B cell (primary cell): ENCODE results near the gene PAPPA. TPM values are rescaled to one million over a fixed set of nuclear protein-coding genes. Genes with fewer than 3 reads are reported as not detected.

Experiments used
- ATAC-seq: fragments of 200-7000 bp; cut with Tn5 transposase; one replicate; pipeline ENCODE4 v1.10.0; 2021; ENCODE audit warnings: low read depth, mild to moderate bottlenecking, moderate number of reproducible peaks, moderate library complexity
- CTCF ChIA-PET: fragments of 350-600 bp; sonication (Branson Sonifier 250); formaldehyde crosslinking; loops from one replicate; lab custom pipeline; 2021; ENCODE audit warnings: antibody characterized with exemption, inconsistent platforms; lab: Charles Lee
- POLR2A ChIA-PET: fragments of 350-600 bp; sonication (Branson Sonifier 250); formaldehyde crosslinking; loops from one replicate; lab custom pipeline; 2021; ENCODE audit warnings: antibody characterized with exemption; lab: Charles Lee
- DNase-seq: peaks from one replicate; pipeline ENCODE4 v3.0.0; 2013
- H2AFZ ChIP-seq: 2 replicates; pipeline ENCODE4 v1.6.1; 2012; ENCODE audit warnings: mild to moderate bottlenecking, low read depth, low read length; ENCODE audit not compliant: insufficient read depth, poor library complexity, severe bottlenecking
- H3K27ac ChIP-seq, 2 donors: 1 replicate in 1 of 2; 2 replicates in 1 of 2; pipeline ENCODE4 v1.5.1; 2012 to 2013; ENCODE audit warnings: low read length in 2 of 2, mild to moderate bottlenecking in 2 of 2, moderate library complexity in 1 of 2
- H3K27me3 ChIP-seq, 4 experiments: fragments of 200-600 bp in 1 of 4; sonication (generic) in 1 of 4; replicated peaks in 1 of 4; 1 replicate in 2 of 4; 2 replicates in 2 of 4; pipeline versions ENCODE4 v1.6.1 to v1.7.0; 2013 to 2016; ENCODE audit warnings: low read length in 3 of 4, mild to moderate bottlenecking in 2 of 4, mixed read lengths in 1 of 4, moderate library complexity in 1 of 4; ENCODE audit not compliant: insufficient read depth in 4 of 4, control insufficient read depth in 3 of 4; ENCODE audit errors: control extremely low read depth in 1 of 4
- H3K36me3 ChIP-seq, 2 experiments: replicated peaks in 1 of 2; 1 replicate in 1 of 2; 2 replicates in 1 of 2; pipeline versions ENCODE4 v1.6.1 to v1.7.1; 2013; ENCODE audit warnings: low read length in 1 of 2; ENCODE audit not compliant: insufficient read depth in 2 of 2, control insufficient read depth in 1 of 2; ENCODE audit errors: control extremely low read depth in 1 of 2, extremely low read depth in 1 of 2
- H3K4me1 ChIP-seq, 2 donors: fragments of 200-600 bp in 1 of 2; sonication (generic) in 1 of 2; 1 replicate in 1 of 2; 2 replicates in 1 of 2; pipeline versions ENCODE4 v1.5.1 to v1.6.1; 2013 to 2017; ENCODE audit warnings: low read length in 2 of 2; ENCODE audit not compliant: control insufficient read depth in 2 of 2, insufficient read depth in 2 of 2
- H3K4me2 ChIP-seq: replicated peaks from 2 replicates; pipeline ENCODE3; 2012; ENCODE audit warnings: mild to moderate bottlenecking, low read depth, low read length; ENCODE audit not compliant: poor library complexity, severe bottlenecking
- H3K4me3 ChIP-seq, 5 experiments: fragments of 200-600 bp in 1 of 5; sonication (generic) in 1 of 5; 1 replicate in 3 of 5; 2 replicates in 2 of 5; pipeline versions ENCODE4 v1.5.1 to v1.7.0; 2011 to 2016; ENCODE audit warnings: low read length in 4 of 5, mild to moderate bottlenecking in 4 of 5, low read depth in 2 of 5, control low read depth in 1 of 5, moderate library complexity in 1 of 5; ENCODE audit not compliant: insufficient read depth in 1 of 5; ENCODE audit errors: control extremely low read depth in 1 of 5, extremely low read depth in 1 of 5
- H3K79me2 ChIP-seq: fragments of 200-600 bp; sonication (generic); one replicate; pipeline ENCODE4 v1.6.0; 2016; ENCODE audit warnings: low read length; ENCODE audit not compliant: control insufficient read depth, insufficient read depth
- H3K9ac ChIP-seq: fragments of 200-600 bp; sonication (generic); 2 replicates; pipeline ENCODE4 v1.6.1; 2017; ENCODE audit warnings: mild to moderate bottlenecking, low read length, moderate library complexity
- H3K9me3 ChIP-seq, 3 donors: one replicate each; pipeline versions ENCODE4 v1.6.1 to v1.7.1; 2013; ENCODE audit warnings: low read length in 2 of 3; ENCODE audit not compliant: control insufficient read depth in 2 of 3, insufficient read depth in 1 of 3; ENCODE audit errors: control extremely low read depth in 1 of 3
- H4K20me1 ChIP-seq: 2 replicates; pipeline ENCODE4 v1.6.0; 2012; ENCODE audit warnings: mild to moderate bottlenecking, low read length; ENCODE audit not compliant: insufficient read depth, control insufficient read depth, poor library complexity, severe bottlenecking
- H3K27ac Mint-ChIP-seq: one replicate; pipeline ENCODE4 v1.8.0; 2021; ENCODE audit warnings: mixed read lengths
- H3K27me3 Mint-ChIP-seq: one replicate; pipeline ENCODE4 v1.8.0; 2021; ENCODE audit warnings: mixed read lengths
- H3K4me1 Mint-ChIP-seq: one replicate; pipeline ENCODE4 v1.8.0; 2021; ENCODE audit warnings: mixed read lengths
- H3K4me3 Mint-ChIP-seq: one replicate; pipeline ENCODE4 v1.8.0; 2021; ENCODE audit warnings: mixed read lengths
- H3K9me3 Mint-ChIP-seq: one replicate; pipeline ENCODE4 v1.8.0; 2022; ENCODE audit warnings: mixed read lengths; ENCODE audit not compliant: insufficient read depth
- EZH2 ChIP-seq: IDR thresholded peaks from 2 replicates; pipeline ENCODE4 v1.6.1; 2012; ENCODE audit warnings: borderline replicate concordance, low read depth, mild to moderate bottlenecking, moderate library complexity, low read length; ENCODE audit not compliant: insufficient read depth, poor library complexity, severe bottlenecking
- WGBS: methylation state at CpG from one replicate; pipeline ENCODE4 v1.1.5; 2013; ENCODE audit warnings: missing lambda C conversion rate; ENCODE audit not compliant: insufficient coverage; 5-methylcytosine and 5-hydroxymethylcytosine counted together
- intact Hi-C: fragments of 100-400 bp; cut with micrococcal nuclease; formaldehyde crosslinking; loops from one replicate; pipeline ENCODE4 v1.10.0; 2022
- polyA plus RNA-seq: library from polyadenylated mRNA; depleted of rRNA; stranded (reverse); fragments of >200 nt; gene quantifications from 2 replicates; pipeline ENCODE4 v1.2.3, GENCODE V29; 2012
- total RNA-seq, 2 donors: library from RNA; stranded (reverse); fragments of 120-200 nt in 1 of 2; gene quantifications; 1 replicate in 1 of 2; 2 replicates in 1 of 2; pipeline versions ENCODE4 v1.2.3 to v1.2.4, GENCODE V29; 2013 to 2022
- TF ChIP-seq, protein P1 (sequence below): fragments of 200-600 bp; IDR thresholded peaks from one replicate; pipeline ENCODE4 v1.8.0; 2022; ENCODE audit warnings: antibody characterized with exemption, mild to moderate bottlenecking

The PAPPA gene
- total and polyA plus RNA-seq, 2 donors (not counting 1 experiment from before 2014, with no cell fraction given), result not detected

DNA sequence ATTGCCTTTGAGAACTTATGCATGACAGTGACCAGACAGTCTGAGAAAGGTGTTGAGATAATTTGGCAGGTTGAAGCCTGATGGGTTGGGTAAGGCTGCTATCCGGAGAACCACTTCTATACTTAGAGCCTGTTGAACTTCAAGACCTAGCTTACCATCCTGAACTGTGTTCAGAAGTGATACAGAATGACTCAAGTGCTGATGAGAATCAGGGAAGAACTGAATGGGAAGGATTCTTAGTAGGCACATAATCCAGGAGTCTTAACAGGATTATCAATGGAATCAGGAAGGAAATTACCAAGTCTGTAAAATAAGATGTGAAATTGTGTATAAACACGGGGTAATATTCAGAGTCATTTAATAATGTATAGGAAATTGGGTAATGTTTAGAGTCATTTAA lies 9.0 kb upstream of the PAPPA start:
- ATAC-seq (no peak), DNase-seq (no peak)
- Histone ChIP-seq H3K27me3 (peaks cover 0 to 4% (median 0%) of the 10 kb centered on the region in 4 experiments), H3K79me2 (no peaks in the 10 kb centered on the region), H3K4me2 (no peak overlapping the region), H3K9me3 (no peaks in the 10 kb centered on the region), H3K4me3 (no peak overlapping the region), H4K20me1 (no peaks in the 10 kb centered on the region), H3K9ac (no peak overlapping the region), H3K36me3 (no peaks in the 10 kb centered on the region), H3K4me1 (no peaks in the 10 kb centered on the region), H3K27ac (no peak overlapping the region), H2AFZ (no peak overlapping the region)
- H3K27ac Mint-ChIP-seq, result no peak overlapping the region
- intact Hi-C loops, result no loop called here
- POLR2A ChIA-PET, result no interaction called here
- TF ChIP-seq EZH2, result no peak
- TF ChIP-seq, protein P1, sequence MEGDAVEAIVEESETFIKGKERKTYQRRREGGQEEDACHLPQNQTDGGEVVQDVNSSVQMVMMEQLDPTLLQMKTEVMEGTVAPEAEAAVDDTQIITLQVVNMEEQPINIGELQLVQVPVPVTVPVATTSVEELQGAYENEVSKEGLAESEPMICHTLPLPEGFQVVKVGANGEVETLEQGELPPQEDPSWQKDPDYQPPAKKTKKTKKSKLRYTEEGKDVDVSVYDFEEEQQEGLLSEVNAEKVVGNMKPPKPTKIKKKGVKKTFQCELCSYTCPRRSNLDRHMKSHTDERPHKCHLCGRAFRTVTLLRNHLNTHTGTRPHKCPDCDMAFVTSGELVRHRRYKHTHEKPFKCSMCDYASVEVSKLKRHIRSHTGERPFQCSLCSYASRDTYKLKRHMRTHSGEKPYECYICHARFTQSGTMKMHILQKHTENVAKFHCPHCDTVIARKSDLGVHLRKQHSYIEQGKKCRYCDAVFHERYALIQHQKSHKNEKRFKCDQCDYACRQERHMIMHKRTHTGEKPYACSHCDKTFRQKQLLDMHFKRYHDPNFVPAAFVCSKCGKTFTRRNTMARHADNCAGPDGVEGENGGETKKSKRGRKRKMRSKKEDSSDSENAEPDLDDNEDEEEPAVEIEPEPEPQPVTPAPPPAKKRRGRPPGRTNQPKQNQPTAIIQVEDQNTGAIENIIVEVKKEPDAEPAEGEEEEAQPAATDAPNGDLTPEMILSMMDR, result no peak
- no peaks in the 10 kb centered on the region for H3K9me3 Mint-ChIP-seq
- no peaks in the 10 kb centered on the region for H3K4me1 Mint-ChIP-seq
- H3K27me3 Mint-ChIP-seq, result peaks cover 10% of the 10 kb centered on the region
- CTCF ChIA-PET, result no interaction called here
- WGBS, result no CpG with 5 or more reads among the region's 2 CpGs
- H3K4me3 Mint-ChIP-seq, result no peak overlapping the region

DNA sequence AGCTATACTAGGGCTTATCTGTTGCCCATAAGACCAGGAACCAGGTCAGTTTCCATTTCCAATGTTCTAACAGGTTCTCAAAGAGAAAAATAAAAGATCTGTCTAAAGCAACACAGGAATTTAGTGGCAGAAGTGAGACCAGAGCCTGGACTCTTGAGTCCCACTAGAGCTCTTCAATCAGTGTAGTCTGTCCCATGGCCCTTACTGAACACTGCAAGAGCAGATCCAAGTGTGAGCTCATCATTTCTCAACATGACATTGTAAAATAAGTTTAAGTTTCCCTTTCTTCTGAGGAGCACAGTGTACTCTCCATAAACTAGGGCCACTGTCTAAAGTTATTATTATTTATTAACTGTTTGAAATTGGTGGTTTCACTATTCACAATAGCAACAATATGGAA lies 8.6 kb upstream of the PAPPA start:
- peaks cover 0 to 4% (median 0%) of the 10 kb centered on the region in 4 experiments for H3K27me3 ChIP-seq
- DNase-seq, result no peak
- no peaks in the 10 kb centered on the region for H3K4me1 ChIP-seq
- H3K9ac ChIP-seq, result no peak overlapping the region
- H2AFZ ChIP-seq, result no peak overlapping the region
- no peak overlapping the region for H3K4me3 Mint-ChIP-seq
- H3K27ac ChIP-seq, result no peak overlapping the region
- ATAC-seq, result no peak
- no peaks in the 10 kb centered on the region for H4K20me1 ChIP-seq
- H3K4me3 ChIP-seq, result no peak overlapping the region
- no peaks in the 10 kb centered on the region for H3K36me3 ChIP-seq
- H3K9me3 ChIP-seq, result no peaks in the 10 kb centered on the region
- CTCF ChIA-PET, result no interaction called here
- no peaks in the 10 kb centered on the region for H3K9me3 Mint-ChIP-seq
- H3K27me3 Mint-ChIP-seq, result peaks cover 10% of the 10 kb centered on the region
- no peak overlapping the region for H3K4me2 ChIP-seq
- no peaks in the 10 kb centered on the region for H3K4me1 Mint-ChIP-seq
- H3K27ac Mint-ChIP-seq, result no peak overlapping the region
- TF ChIP-seq EZH2, result no peak
- TF ChIP-seq, protein P1, result no peak
- intact Hi-C loops, result no loop called here
- no peaks in the 10 kb centered on the region for H3K79me2 ChIP-seq
- POLR2A ChIA-PET, result no interaction called here
